ENCODE data around the gene TET2. TPM values are rescaled to one million over a fixed set of nuclear protein-coding genes. Genes with fewer than 3 reads are reported as not detected.

TET2 gene
- total RNA-seq, 4 donors from 2014 or later, result 30.3 to 57.6 (median 38.8) TPM

DNA sequence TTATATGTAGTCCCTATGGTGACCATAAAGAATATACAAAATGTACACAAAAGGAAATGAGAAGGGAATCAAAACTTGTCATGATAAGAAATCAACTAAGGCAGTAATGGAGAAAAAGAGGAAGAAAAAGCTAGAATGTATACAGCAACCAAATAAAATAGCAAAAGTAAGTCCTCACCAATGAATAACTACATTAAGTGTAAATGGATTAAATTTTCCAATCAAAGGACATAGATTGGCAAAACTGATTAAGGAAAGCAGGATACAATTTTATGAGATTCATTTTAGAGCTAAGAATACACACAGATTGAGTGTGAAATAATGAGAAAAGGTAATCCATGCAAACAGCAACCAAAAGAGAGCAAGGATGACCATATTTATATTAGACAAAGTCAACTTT lies 157.4 kb downstream of the TET2 start:
- TF ChIP-seq, protein P1, sequence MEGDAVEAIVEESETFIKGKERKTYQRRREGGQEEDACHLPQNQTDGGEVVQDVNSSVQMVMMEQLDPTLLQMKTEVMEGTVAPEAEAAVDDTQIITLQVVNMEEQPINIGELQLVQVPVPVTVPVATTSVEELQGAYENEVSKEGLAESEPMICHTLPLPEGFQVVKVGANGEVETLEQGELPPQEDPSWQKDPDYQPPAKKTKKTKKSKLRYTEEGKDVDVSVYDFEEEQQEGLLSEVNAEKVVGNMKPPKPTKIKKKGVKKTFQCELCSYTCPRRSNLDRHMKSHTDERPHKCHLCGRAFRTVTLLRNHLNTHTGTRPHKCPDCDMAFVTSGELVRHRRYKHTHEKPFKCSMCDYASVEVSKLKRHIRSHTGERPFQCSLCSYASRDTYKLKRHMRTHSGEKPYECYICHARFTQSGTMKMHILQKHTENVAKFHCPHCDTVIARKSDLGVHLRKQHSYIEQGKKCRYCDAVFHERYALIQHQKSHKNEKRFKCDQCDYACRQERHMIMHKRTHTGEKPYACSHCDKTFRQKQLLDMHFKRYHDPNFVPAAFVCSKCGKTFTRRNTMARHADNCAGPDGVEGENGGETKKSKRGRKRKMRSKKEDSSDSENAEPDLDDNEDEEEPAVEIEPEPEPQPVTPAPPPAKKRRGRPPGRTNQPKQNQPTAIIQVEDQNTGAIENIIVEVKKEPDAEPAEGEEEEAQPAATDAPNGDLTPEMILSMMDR (IDR thresholded peaks at IDR 0.05), result no peak
- no peak for TF ChIP-seq POLR2A (IDR thresholded peaks at IDR 0.05)
- Histone ChIP-seq H3K4me1 (no peaks in the 10 kb centered on the region), H3K9me3 (peaks cover 0 to 7% (median 0%) of the 10 kb centered on the region in 4 donors), H3K4me3 (no peak overlapping the region), H3K27me3 (no peaks in the 10 kb centered on the region), H3K27ac (no peak overlapping the region), H3K36me3 (no peaks in the 10 kb centered on the region)
- DNase-seq, result no peak

DNA sequence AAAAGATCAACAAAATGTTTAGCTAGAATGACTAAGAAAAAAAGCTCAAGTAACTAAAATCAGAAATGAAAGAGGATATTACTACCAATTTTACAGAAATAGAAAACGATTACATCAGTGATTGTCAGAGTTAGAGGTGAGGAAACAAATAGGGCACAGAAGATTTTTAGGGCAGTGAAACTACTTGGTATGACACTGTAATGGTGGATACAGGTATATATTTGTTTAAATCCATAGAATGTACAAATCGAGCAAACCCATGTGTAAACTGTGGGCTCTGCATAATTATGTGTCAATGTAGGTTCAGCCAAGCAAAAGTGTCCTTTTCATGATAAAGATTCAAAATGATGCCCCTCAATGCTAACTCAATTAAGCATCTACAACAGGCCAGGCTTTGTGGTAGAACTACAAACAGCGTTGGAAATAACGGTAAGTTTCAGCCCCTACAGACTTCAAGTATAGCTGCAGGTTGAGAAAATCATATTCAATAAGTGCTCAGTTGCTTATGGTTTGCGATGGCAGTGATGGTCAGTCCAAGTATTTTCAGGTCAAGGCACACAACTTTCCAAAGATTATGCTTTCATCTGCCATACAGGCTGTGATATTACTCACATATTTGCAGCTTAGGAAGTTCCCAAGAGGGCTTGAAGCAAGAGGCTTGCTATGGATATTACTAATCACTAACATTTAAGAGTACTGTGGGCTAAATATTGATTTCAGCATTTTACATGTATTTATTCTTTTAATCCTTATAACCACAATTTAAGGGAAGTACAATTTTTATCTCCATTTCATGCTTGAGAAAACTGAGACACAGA lies 158.6 kb downstream of the TET2 start:
- H3K4me3 ChIP-seq, result no peak overlapping the region
- H3K27ac ChIP-seq, result no peak overlapping the region
- H3K9me3 ChIP-seq, result peaks cover 0 to 7% (median 0%) of the 10 kb centered on the region in 4 donors
- H3K27me3 ChIP-seq, result no peaks in the 10 kb centered on the region
- TF ChIP-seq, protein P1 (IDR thresholded peaks at IDR 0.05), result no peak
- TF ChIP-seq POLR2A (IDR thresholded peaks at IDR 0.05), result no peak
- H3K4me1 ChIP-seq, result no peaks in the 10 kb centered on the region
- H3K36me3 ChIP-seq, result no peaks in the 10 kb centered on the region
- no peak for DNase-seq

DNA sequence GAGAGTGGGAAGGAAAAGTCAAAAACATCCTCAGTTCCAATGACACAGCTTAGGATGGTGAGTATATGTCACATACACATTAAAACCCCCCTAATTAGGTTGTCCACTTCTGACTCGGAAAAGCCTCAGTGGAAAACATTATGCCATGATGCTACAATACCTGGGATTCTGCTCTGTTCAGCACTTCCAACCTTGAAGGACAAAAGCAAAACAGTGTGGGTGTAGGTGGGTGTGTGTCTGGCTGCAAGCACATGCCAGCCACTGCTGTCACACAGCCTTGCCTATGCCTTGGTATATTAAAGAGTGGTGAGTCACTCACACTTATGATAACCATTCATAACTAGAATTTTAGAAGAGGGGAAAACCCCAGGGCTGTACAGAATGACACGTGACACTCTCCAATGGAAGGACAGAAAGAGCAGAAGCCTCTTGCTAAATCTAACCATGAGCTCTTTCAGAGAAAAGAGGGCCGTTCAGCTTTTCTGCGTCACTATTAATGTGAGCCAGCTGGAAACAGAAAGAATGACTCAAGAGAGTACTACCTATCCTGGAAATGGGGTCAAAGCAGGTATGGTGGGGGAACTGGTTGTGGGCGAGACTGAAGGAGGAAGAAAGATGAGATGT lies 159.6 kb downstream of the TET2 start:
- Histone ChIP-seq H3K27me3 (no peaks in the 10 kb centered on the region), H3K36me3 (no peaks in the 10 kb centered on the region), H3K4me3 (no peak overlapping the region), H3K4me1 (no peaks in the 10 kb centered on the region), H3K27ac (no peak overlapping the region), H3K9me3 (peaks cover 0 to 7% (median 0%) of the 10 kb centered on the region in 4 donors)
- no peak for DNase-seq
- no peak for TF ChIP-seq POLR2A (IDR thresholded peaks at IDR 0.05)
- TF ChIP-seq, protein P1 (IDR thresholded peaks at IDR 0.05), result no peak

DNA sequence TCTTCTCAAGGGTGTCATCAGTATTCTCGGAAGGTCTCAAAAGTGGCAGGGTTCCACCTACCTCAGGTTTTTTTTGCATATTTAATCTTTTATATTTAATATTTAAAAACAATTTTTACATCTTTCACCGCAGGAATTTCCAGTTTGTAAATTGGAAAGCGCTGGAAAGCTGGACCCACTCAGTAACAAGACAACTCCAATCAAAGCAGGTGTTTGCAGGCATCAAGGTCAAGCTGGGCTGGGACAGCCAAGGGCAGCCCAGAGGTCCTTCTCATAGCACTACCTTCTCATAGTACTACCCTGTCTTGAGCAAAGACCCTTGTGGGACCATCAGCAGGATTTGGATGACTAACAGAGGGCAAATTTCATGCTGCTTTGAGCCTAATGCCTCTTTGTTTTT lies 160.1 kb downstream of the TET2 start:
- Histone ChIP-seq H3K4me1 (no peaks in the 10 kb centered on the region), H3K9me3 (peaks cover 0 to 7% (median 0%) of the 10 kb centered on the region in 4 donors), H3K4me3 (no peak overlapping the region), H3K27me3 (no peaks in the 10 kb centered on the region), H3K36me3 (no peaks in the 10 kb centered on the region), H3K27ac (no peak overlapping the region)
- TF ChIP-seq, protein P1 (IDR thresholded peaks at IDR 0.05), result no peak
- TF ChIP-seq POLR2A (IDR thresholded peaks at IDR 0.05), result no peak
- DNase-seq, result no peak

DNA sequence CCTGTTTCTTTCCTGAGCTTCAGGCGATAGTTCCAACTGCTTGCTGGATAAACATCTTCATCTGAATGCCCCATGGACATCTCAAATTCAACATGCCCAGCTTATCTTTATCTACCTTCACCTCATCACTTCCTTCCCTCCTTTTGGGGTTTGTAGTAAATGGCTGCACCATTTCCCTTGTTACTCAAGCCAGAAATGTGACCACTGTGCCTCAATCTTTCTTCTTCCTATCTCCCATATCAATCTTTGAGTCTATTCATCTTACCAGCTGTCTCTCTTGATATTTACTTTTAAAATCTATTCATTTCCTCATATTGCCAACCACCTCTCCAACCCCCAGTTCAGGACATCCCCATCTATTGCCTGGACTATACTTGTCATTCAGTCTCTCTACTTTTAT lies 171.8 kb downstream of the TET2 start:
- no peak for DNase-seq
- Histone ChIP-seq H3K4me1 (no peaks in the 10 kb centered on the region), H3K27me3 (no peaks in the 10 kb centered on the region)

More for the DNA sequence above, 171.8 kb downstream of the TET2 start:
- no peak overlapping the region for H3K27ac ChIP-seq
- no peak overlapping the region for H3K4me3 ChIP-seq
- H3K9me3 ChIP-seq, result no peaks in the 10 kb centered on the region
- TF ChIP-seq POLR2A (IDR thresholded peaks at IDR 0.05), result no peak
- TF ChIP-seq, protein P1 (IDR thresholded peaks at IDR 0.05), result no peak
- H3K36me3 ChIP-seq, result no peaks in the 10 kb centered on the region
